Suprapubic skin (tissue), 4 donors: ENCODE data around the gene ANK3. TPM values are rescaled to one million over a fixed set of nuclear protein-coding genes. Genes with fewer than 3 reads are reported as not detected.

ENCODE experiments used
- DNase-seq, 2 donors: peaks; one replicate each; pipeline ENCODE4 v3.0.0-alpha.2; 2019; ENCODE audit warnings: low spot score in 2 of 2
- H3K27ac ChIP-seq: fragments of 200-600 bp; sonication (generic); one replicate; pipeline ENCODE4 v1.5.1; 2019
- H3K27me3 ChIP-seq: fragments of 200-600 bp; sonication (generic); one replicate; pipeline ENCODE4 v1.5.1; 2019
- H3K36me3 ChIP-seq: fragments of 200-600 bp; sonication (generic); one replicate; pipeline ENCODE4 v1.5.1; 2019
- H3K4me1 ChIP-seq: fragments of 200-600 bp; sonication (generic); one replicate; pipeline ENCODE4 v1.5.1; 2019
- H3K4me3 ChIP-seq: fragments of 200-600 bp; sonication (generic); one replicate; pipeline ENCODE4 v1.5.1; 2019; ENCODE audit warnings: mild to moderate bottlenecking
- H3K9me3 ChIP-seq: fragments of 200-600 bp; sonication (generic); one replicate; pipeline ENCODE4 v1.5.1; 2019
- EP300 ChIP-seq: sonication (generic); formaldehyde crosslinking; IDR thresholded peaks from one replicate; pipeline ENCODE4 v1.6.1; 2017; ENCODE audit warnings: antibody characterized with exemption
- POLR2A ChIP-seq, 2 donors: fragments of 450-650 bp; IDR thresholded peaks; one replicate each; pipeline ENCODE4 v1.6.1; 2017; ENCODE audit warnings: antibody characterized with exemption in 2 of 2, mild to moderate bottlenecking in 2 of 2, moderate library complexity in 2 of 2
- POLR2AphosphoS5 ChIP-seq, 3 donors: sonication (generic); formaldehyde crosslinking; IDR thresholded peaks; one replicate each; pipeline ENCODE4 v1.6.1; 2017; ENCODE audit warnings: antibody characterized with exemption in 3 of 3
- WGBS: methylation state at CpG from one replicate; pipeline ENCODE4 v1.1.5; 2018; 5-methylcytosine and 5-hydroxymethylcytosine counted together
- total RNA-seq, 4 donors: library from RNA; depleted of rRNA; stranded (reverse); fragments of >200 nt; gene quantifications; one replicate each; pipeline ENCODE4 v1.1.0, GENCODE V29; 2016
- TF ChIP-seq, protein P1 (sequence below), 2 donors: fragments of 200-600 bp in 1 of 2; fragments of 450-650 bp in 1 of 2; sonication (generic) in 1 of 2; IDR thresholded peaks; one replicate each; pipeline ENCODE4 v1.5.1; 2016 to 2019; ENCODE audit warnings: antibody characterized with exemption in 2 of 2, mild to moderate bottlenecking in 1 of 2, moderate library complexity in 1 of 2

Gene ANK3
- total RNA-seq, 4 donors from 2014 or later = 89.1 to 191 (median 112) TPM

DNA sequence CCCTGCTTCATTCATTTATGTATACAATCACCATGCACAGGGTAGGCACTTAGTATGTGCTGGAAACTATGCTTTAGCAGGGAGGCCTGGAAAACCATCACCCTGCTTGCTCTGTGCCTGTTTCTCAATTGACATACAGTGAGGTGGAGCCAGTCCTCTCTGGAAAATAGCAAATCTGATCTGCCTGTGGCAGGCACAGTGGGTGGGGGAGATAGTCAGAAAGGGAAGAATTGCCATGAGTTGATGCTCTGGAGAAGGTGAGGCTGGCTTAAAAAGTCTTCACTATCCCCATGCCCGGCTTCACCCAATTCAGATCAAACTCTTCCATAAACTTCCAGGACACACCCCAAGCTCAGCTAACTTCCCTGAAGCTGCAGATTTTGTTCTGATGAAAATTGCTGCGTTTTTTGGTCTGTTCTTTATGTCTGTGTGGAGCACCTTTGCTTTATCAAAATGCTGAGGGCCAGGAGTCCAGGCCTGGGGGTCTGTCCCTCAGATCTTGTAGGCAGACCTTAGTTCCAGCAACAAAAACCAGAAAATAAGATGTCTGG is 84.8 kb downstream of the ANK3 start:
- H3K27ac ChIP-seq = no peak overlapping the region
- DNase-seq = no peak
- no peak overlapping the region for H3K4me3 ChIP-seq
- no peaks in the 10 kb centered on the region for H3K36me3 ChIP-seq
- no peaks in the 10 kb centered on the region for H3K9me3 ChIP-seq
- no peaks in the 10 kb centered on the region for H3K27me3 ChIP-seq
- H3K4me1 ChIP-seq = no peaks in the 10 kb centered on the region
- TF ChIP-seq POLR2A (IDR thresholded peaks at IDR 0.05) (no peak), POLR2AphosphoS5 (IDR thresholded peaks at IDR 0.05) (no peak), EP300 (no peak)
- TF ChIP-seq, protein P1, sequence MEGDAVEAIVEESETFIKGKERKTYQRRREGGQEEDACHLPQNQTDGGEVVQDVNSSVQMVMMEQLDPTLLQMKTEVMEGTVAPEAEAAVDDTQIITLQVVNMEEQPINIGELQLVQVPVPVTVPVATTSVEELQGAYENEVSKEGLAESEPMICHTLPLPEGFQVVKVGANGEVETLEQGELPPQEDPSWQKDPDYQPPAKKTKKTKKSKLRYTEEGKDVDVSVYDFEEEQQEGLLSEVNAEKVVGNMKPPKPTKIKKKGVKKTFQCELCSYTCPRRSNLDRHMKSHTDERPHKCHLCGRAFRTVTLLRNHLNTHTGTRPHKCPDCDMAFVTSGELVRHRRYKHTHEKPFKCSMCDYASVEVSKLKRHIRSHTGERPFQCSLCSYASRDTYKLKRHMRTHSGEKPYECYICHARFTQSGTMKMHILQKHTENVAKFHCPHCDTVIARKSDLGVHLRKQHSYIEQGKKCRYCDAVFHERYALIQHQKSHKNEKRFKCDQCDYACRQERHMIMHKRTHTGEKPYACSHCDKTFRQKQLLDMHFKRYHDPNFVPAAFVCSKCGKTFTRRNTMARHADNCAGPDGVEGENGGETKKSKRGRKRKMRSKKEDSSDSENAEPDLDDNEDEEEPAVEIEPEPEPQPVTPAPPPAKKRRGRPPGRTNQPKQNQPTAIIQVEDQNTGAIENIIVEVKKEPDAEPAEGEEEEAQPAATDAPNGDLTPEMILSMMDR (IDR thresholded peaks at IDR 0.05) = no peak
- 80% methylated on average over 2 of the region's 2 CpGs for WGBS

DNA sequence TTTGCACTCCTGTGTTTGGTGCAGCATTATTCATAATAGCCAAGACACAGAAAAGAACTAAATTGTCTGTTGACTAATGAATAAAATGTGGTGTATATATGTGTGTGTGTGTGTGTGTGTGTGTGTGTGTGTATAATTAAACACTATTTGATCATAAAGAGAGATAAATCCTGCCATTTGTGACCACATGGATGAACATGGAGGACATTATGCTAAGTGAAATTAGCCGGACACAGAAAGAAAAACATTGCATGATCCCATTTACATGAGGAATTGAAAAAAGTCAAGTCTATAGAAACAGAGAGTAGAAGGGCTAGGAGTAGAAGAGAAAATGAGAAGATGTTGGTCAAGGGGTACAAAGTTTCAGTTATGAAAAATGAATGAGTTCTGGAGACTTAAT is 85.9 kb downstream of the ANK3 start:
- H3K9me3 ChIP-seq = no peaks in the 10 kb centered on the region
- no peak for TF ChIP-seq POLR2A (IDR thresholded peaks at IDR 0.05)
- no peak for TF ChIP-seq EP300
- no peak for TF ChIP-seq POLR2AphosphoS5 (IDR thresholded peaks at IDR 0.05)
- TF ChIP-seq, protein P1 (IDR thresholded peaks at IDR 0.05) = no peak
- H3K4me3 ChIP-seq = no peak overlapping the region
- no peak overlapping the region for H3K27ac ChIP-seq
- DNase-seq = no peak
- no peaks in the 10 kb centered on the region for H3K36me3 ChIP-seq
- no peaks in the 10 kb centered on the region for H3K27me3 ChIP-seq
- WGBS = 88% methylated on average over 1 of the region's 1 CpG
- H3K4me1 ChIP-seq = no peaks in the 10 kb centered on the region

DNA sequence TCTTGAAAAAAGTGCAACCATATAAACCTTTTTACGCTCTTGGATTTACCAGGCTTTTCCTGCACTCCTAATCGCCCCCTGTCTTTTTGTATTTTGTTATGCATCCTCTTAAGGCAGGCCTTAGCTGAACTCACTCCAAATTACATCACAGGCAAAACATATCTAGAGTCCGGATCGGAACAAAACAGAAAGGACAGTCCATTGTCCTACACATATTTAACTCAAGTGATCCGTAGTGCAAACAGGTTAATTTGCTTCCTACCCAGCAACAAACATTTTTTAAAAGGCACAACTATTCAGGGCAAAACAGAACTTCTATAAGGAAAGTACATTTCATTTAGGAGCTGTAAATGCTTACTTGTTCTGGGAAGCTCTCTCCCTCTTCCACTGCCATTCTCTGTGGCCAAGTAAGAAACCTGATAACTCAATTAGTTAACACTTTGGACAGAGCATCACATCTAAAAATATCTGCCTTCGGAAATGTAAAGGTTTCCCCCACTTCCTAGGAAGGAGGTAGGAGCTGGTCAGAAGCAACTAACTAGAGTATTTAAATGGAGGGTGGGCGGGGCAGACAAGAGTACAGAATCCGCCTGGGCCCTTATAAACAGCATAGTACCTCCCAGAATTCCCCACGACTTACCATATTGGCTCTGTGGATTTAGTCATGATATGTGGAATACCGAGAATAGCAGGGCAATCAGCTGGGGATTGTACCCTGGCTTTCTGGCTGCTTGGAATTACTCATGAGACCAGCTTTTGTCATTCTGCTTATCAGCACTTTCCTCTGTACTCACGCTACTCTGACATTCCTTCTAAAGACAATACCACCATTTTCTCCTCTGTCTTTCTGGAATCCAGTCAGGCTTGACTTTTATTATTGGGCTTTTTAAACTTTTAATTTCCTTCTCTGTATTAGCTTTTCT is 89.5 kb downstream of the ANK3 start:
- Histone ChIP-seq H3K9me3 (no peaks in the 10 kb centered on the region), H3K27ac (no peak overlapping the region), H3K4me3 (no peak overlapping the region), H3K27me3 (no peaks in the 10 kb centered on the region), H3K4me1 (no peaks in the 10 kb centered on the region), H3K36me3 (no peaks in the 10 kb centered on the region)
- TF ChIP-seq, protein P1 (IDR thresholded peaks at IDR 0.05) = no peak
- no peak for TF ChIP-seq POLR2AphosphoS5 (IDR thresholded peaks at IDR 0.05)
- TF ChIP-seq POLR2A (IDR thresholded peaks at IDR 0.05) = no peak
- TF ChIP-seq EP300 = no peak
- 84% methylated on average over 11 of the region's 11 CpGs for WGBS
- DNase-seq = no peak

DNA sequence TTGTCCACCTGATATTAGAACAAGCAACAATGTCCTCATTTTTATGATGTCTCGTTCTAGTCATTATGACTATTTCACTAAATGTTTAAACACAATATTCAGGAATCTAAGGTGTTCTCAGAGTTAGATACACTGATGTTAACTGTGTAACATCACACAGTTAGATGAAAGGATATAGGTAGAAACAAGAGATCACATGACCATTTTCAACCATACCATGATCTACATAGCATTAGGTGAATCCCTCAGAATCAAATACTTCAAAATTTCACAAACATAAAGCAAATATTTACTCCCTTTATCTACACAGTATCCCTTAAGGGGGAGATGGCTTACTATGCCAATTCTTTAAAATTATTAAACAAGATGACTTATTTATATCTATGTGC is 90.3 kb downstream of the ANK3 start:
- Histone ChIP-seq H3K4me3 (no peak overlapping the region), H3K27ac (no peak overlapping the region), H3K36me3 (no peaks in the 10 kb centered on the region), H3K27me3 (no peaks in the 10 kb centered on the region), H3K9me3 (no peaks in the 10 kb centered on the region), H3K4me1 (no peaks in the 10 kb centered on the region)
- TF ChIP-seq POLR2A (IDR thresholded peaks at IDR 0.05) (no peak), EP300 (no peak), POLR2AphosphoS5 (IDR thresholded peaks at IDR 0.05) (no peak)
- TF ChIP-seq, protein P1 (IDR thresholded peaks at IDR 0.05) = no peak
- WGBS = 86% methylated on average over 1 of the region's 1 CpG
- no peak for DNase-seq
